Measurements from ENCODE around the gene SETD3. TPM values are rescaled to one million over a fixed set of nuclear protein-coding genes. Genes with fewer than 3 reads are reported as not detected.

Gene SETD3
- total and polyA plus RNA-seq, 10 of the 15 experiments (the other 5 are each of a cell fraction or from before 2014, with no cell fraction given) = 11.3 to 44.2 (median 36.5) TPM

DNA sequence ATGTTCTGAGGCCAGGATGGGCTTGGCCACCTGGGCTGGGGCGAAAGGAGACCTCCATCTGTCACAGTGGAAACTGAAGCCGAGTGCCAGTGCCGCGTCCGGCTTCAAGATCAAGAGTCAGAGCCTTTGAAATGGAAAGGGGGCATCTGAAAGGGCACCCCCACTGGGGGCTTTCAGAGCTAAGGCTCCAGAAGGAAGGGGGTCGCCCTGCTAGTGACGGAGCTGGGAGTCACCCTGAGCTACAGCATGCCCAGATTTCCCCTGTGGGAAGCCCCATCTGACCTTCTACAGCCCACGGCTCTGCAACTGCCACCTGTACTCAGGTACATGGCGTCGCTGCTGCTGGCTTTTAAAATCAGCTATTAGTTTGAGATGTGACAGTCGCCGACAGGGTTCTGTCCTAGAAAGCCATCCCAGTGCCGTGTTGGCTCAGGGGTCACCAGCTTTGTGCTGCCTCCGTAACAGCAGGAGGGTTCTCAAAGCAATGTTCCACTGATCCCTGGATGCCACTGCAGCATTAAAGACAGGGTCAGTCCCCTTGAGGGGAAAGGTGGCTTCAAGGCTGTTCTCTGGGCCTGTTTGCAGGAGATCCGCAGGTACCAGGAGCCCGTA lies 32.0 kb upstream of the SETD3 start:
- Histone ChIP-seq H3K79me2 (ENCODE audit: control insufficient read depth, insufficient read depth, low read length) (no peaks in the 10 kb centered on the region), H3K9me3 (replicated peaks; ENCODE audit: control insufficient read depth, insufficient read depth, low read length) (no peaks in the 10 kb centered on the region), H3K9ac (ENCODE audit: control insufficient read depth, insufficient read depth, low read length) (no peak overlapping the region), H3K4me3 (no peak overlapping the region), H3K36me3 (ENCODE audit: control insufficient read depth in 2 of 2, insufficient read depth in 2 of 2, low read length in 1 of 2) (peaks cover 15 to 24% of the 10 kb centered on the region in 2 experiments), H3K27ac (ENCODE audit: control insufficient read depth, insufficient read depth) (no peak overlapping the region), H3K27me3 (replicated peaks in 1 of 2; ENCODE audit: control insufficient read depth in 2 of 2, insufficient read depth in 2 of 2, low read length in 1 of 2) (no peaks in the 10 kb centered on the region), H3K4me2 (ENCODE audit: control insufficient read depth, insufficient read depth) (no peak overlapping the region), H4K20me1 (ENCODE audit: control insufficient read depth, insufficient read depth) (no peaks in the 10 kb centered on the region), H3K4me1 (ENCODE audit: control insufficient read depth, insufficient read depth, low read length) (no peaks in the 10 kb centered on the region), H2AFZ (ENCODE audit: control insufficient read depth, low read depth, low read length) (no peak overlapping the region)
- BruUV-seq (replicated peaks) = no TSS peak
- FAIRE-seq = no peak
- intact Hi-C loops (cut with micrococcal nuclease; ENCODE audit: unreplicated experiment) (no loop called here), in situ Hi-C loops (cut with MboI) (no loop called here)
- ChIA-PET RAD21 (ENCODE audit: unreplicated experiment) (no interaction called here), POLR2A (interaction anchor here (0.7 kb wide), 1 partner anchor 166 kb away, joined by 3 read pairs; no protein-coding TSS in a partner anchor), SMC1A (ENCODE audit: uncharacterized antibody, unreplicated experiment) (no interaction called here), CTCF (interaction anchor here (0.7 kb wide), 1 partner anchor 115 kb away, joined by 3 read pairs; no protein-coding TSS in a partner anchor)
- no peak for ATAC-seq
- TF ChIP-seq, protein P1, sequence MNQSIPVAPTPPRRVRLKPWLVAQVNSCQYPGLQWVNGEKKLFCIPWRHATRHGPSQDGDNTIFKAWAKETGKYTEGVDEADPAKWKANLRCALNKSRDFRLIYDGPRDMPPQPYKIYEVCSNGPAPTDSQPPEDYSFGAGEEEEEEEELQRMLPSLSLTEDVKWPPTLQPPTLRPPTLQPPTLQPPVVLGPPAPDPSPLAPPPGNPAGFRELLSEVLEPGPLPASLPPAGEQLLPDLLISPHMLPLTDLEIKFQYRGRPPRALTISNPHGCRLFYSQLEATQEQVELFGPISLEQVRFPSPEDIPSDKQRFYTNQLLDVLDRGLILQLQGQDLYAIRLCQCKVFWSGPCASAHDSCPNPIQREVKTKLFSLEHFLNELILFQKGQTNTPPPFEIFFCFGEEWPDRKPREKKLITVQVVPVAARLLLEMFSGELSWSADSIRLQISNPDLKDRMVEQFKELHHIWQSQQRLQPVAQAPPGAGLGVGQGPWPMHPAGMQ (IDR thresholded peaks at IDR 0.05; ENCODE audit: borderline replicate concordance) = no peak
- no peak for TF ChIP-seq ZNF274 (IDR thresholded peaks at IDR 0.05; ENCODE audit: insufficient read depth, insufficient read length)
- TF ChIP-seq GABPA (IDR thresholded peaks at IDR 0.05; ENCODE audit: low read depth) = no peak
- TF ChIP-seq NFXL1 (IDR thresholded peaks at IDR 0.05; ENCODE audit: borderline replicate concordance) = no peak
- 90% methylated on average over 16 of the region's 16 CpGs for WGBS (ENCODE audit: insufficient coverage, insufficient replicate concordance, low lambda C conversion rate, missing lambda C conversion rate)
- DNase-seq (ENCODE audit: low read depth, low spot score) = no peak

DNA sequence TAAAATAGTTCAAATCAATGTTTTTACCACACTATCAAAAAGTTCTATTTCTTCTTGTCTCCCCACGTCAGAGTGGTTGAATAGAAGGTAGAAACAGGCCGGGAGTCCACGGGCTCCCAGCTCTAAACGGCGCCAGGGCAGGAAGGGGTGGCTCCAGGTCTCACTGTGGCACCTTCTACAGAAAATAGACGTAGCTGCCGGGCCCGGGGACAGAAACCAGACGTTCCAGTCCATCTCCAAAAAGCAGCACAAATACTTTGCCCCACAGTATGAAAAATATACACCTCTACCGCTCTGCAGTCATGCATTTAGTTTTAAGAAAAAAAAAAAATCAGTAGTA lies 31.4 kb upstream of the SETD3 start:
- 93% methylated on average over 10 of the region's 10 CpGs for WGBS (ENCODE audit: insufficient coverage, insufficient replicate concordance, low lambda C conversion rate, missing lambda C conversion rate)
- in situ Hi-C loops (cut with MboI) (no loop called here), intact Hi-C loops (cut with micrococcal nuclease; ENCODE audit: unreplicated experiment) (no loop called here)
- no peaks in the 10 kb centered on the region for H3K79me2 ChIP-seq (ENCODE audit: control insufficient read depth, insufficient read depth, low read length)
- BruUV-seq (replicated peaks) = no TSS peak
- peaks cover 18 to 26% of the 10 kb centered on the region in 2 experiments for H3K36me3 ChIP-seq (ENCODE audit: control insufficient read depth in 2 of 2, insufficient read depth in 2 of 2, low read length in 1 of 2)
- no peak for DNase-seq (ENCODE audit: low read depth, low spot score)
- no peaks in the 10 kb centered on the region for H3K4me1 ChIP-seq (ENCODE audit: control insufficient read depth, insufficient read depth, low read length)
- TF ChIP-seq BRCA1 (IDR thresholded peaks at IDR 0.05; ENCODE audit: low read depth, low read length) (no peak), CHD4 (IDR thresholded peaks at IDR 0.05) (no peak), NFYB (IDR thresholded peaks at IDR 0.05; ENCODE audit: insufficient read depth, low read depth, low read length) (no peak)
- TF ChIP-seq, protein P2, sequence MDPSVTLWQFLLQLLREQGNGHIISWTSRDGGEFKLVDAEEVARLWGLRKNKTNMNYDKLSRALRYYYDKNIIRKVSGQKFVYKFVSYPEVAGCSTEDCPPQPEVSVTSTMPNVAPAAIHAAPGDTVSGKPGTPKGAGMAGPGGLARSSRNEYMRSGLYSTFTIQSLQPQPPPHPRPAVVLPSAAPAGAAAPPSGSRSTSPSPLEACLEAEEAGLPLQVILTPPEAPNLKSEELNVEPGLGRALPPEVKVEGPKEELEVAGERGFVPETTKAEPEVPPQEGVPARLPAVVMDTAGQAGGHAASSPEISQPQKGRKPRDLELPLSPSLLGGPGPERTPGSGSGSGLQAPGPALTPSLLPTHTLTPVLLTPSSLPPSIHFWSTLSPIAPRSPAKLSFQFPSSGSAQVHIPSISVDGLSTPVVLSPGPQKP (IDR thresholded peaks at IDR 0.05; ENCODE audit: low read depth, low read length) = no peak
- TF ChIP-seq, protein P3, sequence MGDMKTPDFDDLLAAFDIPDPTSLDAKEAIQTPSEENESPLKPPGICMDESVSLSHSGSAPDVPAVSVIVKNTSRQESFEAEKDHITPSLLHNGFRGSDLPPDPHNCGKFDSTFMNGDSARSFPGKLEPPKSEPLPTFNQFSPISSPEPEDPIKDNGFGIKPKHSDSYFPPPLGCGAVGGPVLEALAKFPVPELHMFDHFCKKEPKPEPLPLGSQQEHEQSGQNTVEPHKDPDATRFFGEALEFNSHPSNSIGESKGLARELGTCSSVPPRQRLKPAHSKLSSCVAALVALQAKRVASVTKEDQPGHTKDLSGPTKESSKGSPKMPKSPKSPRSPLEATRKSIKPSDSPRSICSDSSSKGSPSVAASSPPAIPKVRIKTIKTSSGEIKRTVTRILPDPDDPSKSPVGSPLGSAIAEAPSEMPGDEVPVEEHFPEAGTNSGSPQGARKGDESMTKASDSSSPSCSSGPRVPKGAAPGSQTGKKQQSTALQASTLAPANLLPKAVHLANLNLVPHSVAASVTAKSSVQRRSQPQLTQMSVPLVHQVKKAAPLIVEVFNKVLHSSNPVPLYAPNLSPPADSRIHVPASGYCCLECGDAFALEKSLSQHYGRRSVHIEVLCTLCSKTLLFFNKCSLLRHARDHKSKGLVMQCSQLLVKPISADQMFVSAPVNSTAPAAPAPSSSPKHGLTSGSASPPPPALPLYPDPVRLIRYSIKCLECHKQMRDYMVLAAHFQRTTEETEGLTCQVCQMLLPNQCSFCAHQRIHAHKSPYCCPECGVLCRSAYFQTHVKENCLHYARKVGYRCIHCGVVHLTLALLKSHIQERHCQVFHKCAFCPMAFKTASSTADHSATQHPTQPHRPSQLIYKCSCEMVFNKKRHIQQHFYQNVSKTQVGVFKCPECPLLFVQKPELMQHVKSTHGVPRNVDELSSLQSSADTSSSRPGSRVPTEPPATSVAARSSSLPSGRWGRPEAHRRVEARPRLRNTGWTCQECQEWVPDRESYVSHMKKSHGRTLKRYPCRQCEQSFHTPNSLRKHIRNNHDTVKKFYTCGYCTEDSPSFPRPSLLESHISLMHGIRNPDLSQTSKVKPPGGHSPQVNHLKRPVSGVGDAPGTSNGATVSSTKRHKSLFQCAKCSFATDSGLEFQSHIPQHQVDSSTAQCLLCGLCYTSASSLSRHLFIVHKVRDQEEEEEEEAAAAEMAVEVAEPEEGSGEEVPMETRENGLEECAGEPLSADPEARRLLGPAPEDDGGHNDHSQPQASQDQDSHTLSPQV (IDR thresholded peaks at IDR 0.05) = no peak
- H3K27ac ChIP-seq (ENCODE audit: control insufficient read depth, insufficient read depth) = no peak overlapping the region
- ChIA-PET POLR2A (interaction anchor here (0.7 kb wide), 1 partner anchor 167 kb away, joined by 3 read pairs; no protein-coding TSS in a partner anchor), SMC1A (ENCODE audit: uncharacterized antibody, unreplicated experiment) (no interaction called here), CTCF (interaction anchor here (0.7 kb wide), 1 partner anchor 115 kb away, joined by 3 read pairs; no protein-coding TSS in a partner anchor), RAD21 (ENCODE audit: unreplicated experiment) (no interaction called here)
- H3K4me2 ChIP-seq (ENCODE audit: control insufficient read depth, insufficient read depth) = no peak overlapping the region
- no peaks in the 10 kb centered on the region for H4K20me1 ChIP-seq (ENCODE audit: control insufficient read depth, insufficient read depth)
- ATAC-seq = no peak
- H3K9ac ChIP-seq (ENCODE audit: control insufficient read depth, insufficient read depth, low read length) = no peak overlapping the region
- no peak overlapping the region for H3K4me3 ChIP-seq
- H3K9me3 ChIP-seq (replicated peaks; ENCODE audit: control insufficient read depth, insufficient read depth, low read length) = no peaks in the 10 kb centered on the region
- no peaks in the 10 kb centered on the region for H3K27me3 ChIP-seq (replicated peaks in 1 of 2; ENCODE audit: control insufficient read depth in 2 of 2, insufficient read depth in 2 of 2, low read length in 1 of 2)
- no peak overlapping the region for H2AFZ ChIP-seq (ENCODE audit: control insufficient read depth, low read depth, low read length)
- FAIRE-seq = no peak

Measured in GM12878 (cell line).